Gastroesophageal sphincter (tissue), 4 donors: ENCODE data around the gene UIMC1. TPM values are rescaled to one million over a fixed set of nuclear protein-coding genes. Genes with fewer than 3 reads are reported as not detected.
A peak's percentile ranks its signal among the peaks of the same experiment; 100 is the strongest.

Experiments
- ATAC-seq: fragments of 150-250 bp; one replicate; pipeline ENCODE4 v1.9.1; 2016; ENCODE audit warnings: mild to moderate bottlenecking, moderate library complexity
- H3K27ac ChIP-seq, 4 donors: fragments of 200-600 bp; sonication (generic) in 3 of 4; 1 replicate in 3 of 4; 2 replicates in 1 of 4; pipeline ENCODE4 v1.5.1; 2016 to 2019
- H3K27me3 ChIP-seq: fragments of 200-600 bp; sonication (generic); one replicate; pipeline ENCODE4 v1.5.1; 2019
- H3K36me3 ChIP-seq, 2 donors: fragments of 200-600 bp; sonication (generic); one replicate each; pipeline ENCODE4 v1.5.1; 2019; ENCODE audit warnings: control low read depth in 1 of 2
- H3K4me1 ChIP-seq, 3 donors: fragments of 200-600 bp; sonication (generic); 1 replicate in 2 of 3; 2 replicates in 1 of 3; pipeline ENCODE4 v1.5.1; 2016 to 2019; ENCODE audit warnings: control low read depth in 2 of 3
- H3K4me3 ChIP-seq, 2 donors: fragments of 200-600 bp; sonication (generic); one replicate each; pipeline ENCODE4 v1.5.1; 2019; ENCODE audit warnings: mild to moderate bottlenecking in 1 of 2, moderate library complexity in 1 of 2
- H3K9me3 ChIP-seq, 3 donors: fragments of 200-600 bp; sonication (generic); one replicate each; pipeline ENCODE4 v1.5.1; 2017 to 2019; ENCODE audit warnings: control low read depth in 2 of 3
- CTCF ChIP-seq, 4 experiments: fragments of 200-600 bp in 2 of 4; fragments of 450-650 bp in 2 of 4; sonication (generic) in 1 of 4; IDR thresholded peaks; one replicate each; pipeline ENCODE4 v1.5.1; 2017 to 2019; ENCODE audit warnings: antibody characterized with exemption in 4 of 4, mild to moderate bottlenecking in 2 of 4, moderate library complexity in 2 of 4
- EP300 ChIP-seq: sonication (generic); formaldehyde crosslinking; IDR thresholded peaks from one replicate; pipeline ENCODE4 v1.6.1; 2017; ENCODE audit warnings: antibody characterized with exemption, mild to moderate bottlenecking
- POLR2A ChIP-seq, 2 donors: fragments of 450-650 bp; IDR thresholded peaks; one replicate each; pipeline ENCODE4 v1.6.1; 2017; ENCODE audit warnings: antibody characterized with exemption in 2 of 2, mild to moderate bottlenecking in 2 of 2, moderate library complexity in 1 of 2
- POLR2AphosphoS5 ChIP-seq: sonication (generic); formaldehyde crosslinking; IDR thresholded peaks from one replicate; pipeline ENCODE4 v1.6.1; 2017; ENCODE audit warnings: antibody characterized with exemption
- WGBS, 2 donors: methylation state at CpG; one replicate each; pipeline ENCODE4 v1.1.5; 2018; ENCODE audit warnings: low coverage in 1 of 2; 5-methylcytosine and 5-hydroxymethylcytosine counted together
- total RNA-seq, 4 donors: library from RNA; depleted of rRNA; stranded (reverse); fragments of >200 nt; gene quantifications; one replicate each; pipeline ENCODE4 v1.1.0, GENCODE V29; 2016

UIMC1 gene
- total RNA-seq, 4 donors from 2014 or later = 37.9 to 50.6 (median 44.7) TPM

DNA sequence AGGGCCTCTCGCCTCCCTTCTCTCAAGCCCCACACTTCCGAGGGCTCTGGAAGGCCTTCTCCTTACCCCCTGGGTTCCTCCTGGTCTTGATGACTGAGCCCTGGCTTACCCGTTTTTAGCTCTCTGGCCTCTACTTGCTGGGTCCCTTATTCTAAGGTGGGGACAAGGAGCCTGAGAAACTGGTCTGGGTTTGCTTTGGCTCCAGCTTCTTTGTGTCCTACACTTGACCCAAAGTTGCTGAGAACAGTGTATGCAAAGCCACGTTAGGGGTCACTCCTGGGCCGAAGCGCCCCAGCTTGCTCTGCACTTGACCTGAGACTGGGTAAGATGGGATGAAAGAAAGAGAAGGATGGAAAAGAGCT lies 16.7 kb upstream of the UIMC1 start:
- H3K27ac ChIP-seq = peak overlapping the region; percentile 73 to 94 (median 90)
- no peaks in the 10 kb centered on the region for H3K9me3 ChIP-seq
- peaks cover 0 to 5% of the 10 kb centered on the region in 2 donors for H3K36me3 ChIP-seq
- TF ChIP-seq EP300 = no peak
- no peak for TF ChIP-seq POLR2AphosphoS5
- no peak for TF ChIP-seq POLR2A (IDR thresholded peaks at IDR 0.05)
- no peak for TF ChIP-seq CTCF (IDR thresholded peaks at IDR 0.05)
- 9% methylated on average over 6 of the region's 6 CpGs; no CpG with 5 or more reads in 1 of the 2 donors for WGBS, 2 donors
- no peaks in the 10 kb centered on the region for H3K27me3 ChIP-seq
- peaks cover 0 to 36% (median 8%) of the 10 kb centered on the region in 3 donors for H3K4me1 ChIP-seq
- peak overlapping the region; percentile 79 to 87 for H3K4me3 ChIP-seq
- ATAC-seq = peak; percentile 5

GRCh38 chr5:177022386-177023302 lies 16.1 kb upstream of the UIMC1 start, which contains the start of gene ZNF346:
Gene ZNF346, plus strand, starts transcription at chr5:177022696. Its CDS starts 43 bp downstream, at chr5:177022739.
- peak; percentile 93 for ATAC-seq
- peak; percentile 55 to 62 for TF ChIP-seq POLR2A (IDR thresholded peaks at IDR 0.05)
- no peak for TF ChIP-seq EP300
- TF ChIP-seq CTCF (IDR thresholded peaks at IDR 0.05) = peak in 3 of 4 experiments; percentile 52 to 71 (median 59)
- TF ChIP-seq POLR2AphosphoS5 = peak; percentile 27
- Histone ChIP-seq H3K27ac (peak within 1 kb of the TSS; percentile 73 to 94 (median 90)), H3K36me3 (peaks cover 0 to 5% of the 10 kb centered on the region in 2 donors), H3K4me3 (peak within 1 kb of the TSS; percentile 79 to 87), H3K27me3 (no peaks in the 10 kb centered on the region), H3K4me1 (peaks cover 0 to 36% (median 8%) of the 10 kb centered on the region in 3 donors), H3K9me3 (no peaks in the 10 kb centered on the region)
- 0% methylated on average over 12 to 26 of the region's 77 CpGs for WGBS, 2 donors

- no peak for ATAC-seq
- 88 to 91% methylated on average over 1 to 2 of the region's 2 CpGs for WGBS, 2 donors
- TF ChIP-seq CTCF (IDR thresholded peaks at IDR 0.05) = no peak
- H3K27ac ChIP-seq = no peak overlapping the region
- H3K4me1 ChIP-seq = peaks cover 0 to 32% (median 8%) of the 10 kb centered on the region in 3 donors
- no peak overlapping the region for H3K4me3 ChIP-seq
- H3K36me3 ChIP-seq = no peaks in the 10 kb centered on the region
- no peaks in the 10 kb centered on the region for H3K9me3 ChIP-seq
- H3K27me3 ChIP-seq = no peaks in the 10 kb centered on the region
Measured at GRCh38 chr5:177020033-177020432, 13.5 kb upstream of the UIMC1 start.

DNA sequence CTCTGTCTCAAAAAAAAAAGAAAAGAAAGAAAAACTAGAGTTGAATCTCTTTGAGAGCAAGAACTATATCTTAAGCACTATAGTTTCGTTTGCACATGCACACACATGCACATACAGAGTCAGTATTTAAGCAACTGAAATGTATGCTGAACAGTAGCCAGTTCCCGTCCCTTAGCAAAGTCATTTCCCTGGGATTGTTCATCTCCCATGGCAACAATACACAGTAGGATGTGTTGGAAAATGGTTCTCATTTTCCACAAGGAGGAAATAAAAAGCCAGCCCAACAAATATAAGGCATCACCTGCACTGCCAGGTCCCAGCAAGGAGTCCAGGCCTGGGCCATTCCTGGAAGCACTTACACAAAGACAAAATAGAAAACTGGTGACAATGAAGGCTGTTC lies 11.8 kb upstream of the UIMC1 start:
- no peak for TF ChIP-seq POLR2A (IDR thresholded peaks at IDR 0.05)
- no peak for TF ChIP-seq POLR2AphosphoS5
- TF ChIP-seq CTCF (IDR thresholded peaks at IDR 0.05) = no peak
- no peak for TF ChIP-seq EP300
- no peaks in the 10 kb centered on the region for H3K36me3 ChIP-seq
- no peak overlapping the region for H3K4me3 ChIP-seq
- H3K27me3 ChIP-seq = no peaks in the 10 kb centered on the region
- peaks cover 0 to 29% (median 5%) of the 10 kb centered on the region in 3 donors for H3K4me1 ChIP-seq
- 67 to 81% methylated on average over 2 of the region's 2 CpGs for WGBS, 2 donors
- H3K9me3 ChIP-seq = no peaks in the 10 kb centered on the region
- ATAC-seq = no peak
- H3K27ac ChIP-seq = no peak overlapping the region

DNA sequence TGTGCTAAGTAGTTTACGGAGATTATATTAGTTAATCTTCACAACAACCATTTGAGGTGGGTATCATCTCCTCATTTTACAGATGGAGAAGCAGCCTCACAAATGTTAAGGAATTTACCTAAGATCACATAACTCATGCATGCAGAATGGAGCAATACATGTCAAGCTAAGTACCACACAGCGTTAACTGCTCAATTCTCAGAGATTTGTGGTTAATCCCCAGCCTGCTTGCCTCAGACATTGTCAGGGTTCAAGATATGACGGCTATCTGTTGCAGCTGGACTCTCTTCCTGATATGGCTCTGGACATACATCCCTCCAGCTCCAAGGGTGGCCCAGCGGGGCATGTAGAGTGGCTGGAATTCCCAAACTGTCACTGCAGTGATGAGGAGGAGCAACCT lies 8.6 kb upstream of the UIMC1 start:
- 94 to 100% methylated on average over 2 to 4 of the region's 4 CpGs for WGBS, 2 donors
- no peaks in the 10 kb centered on the region for H3K27me3 ChIP-seq

More for the DNA sequence above, 8.6 kb upstream of the UIMC1 start:
- ATAC-seq = no peak
- no peaks in the 10 kb centered on the region for H3K36me3 ChIP-seq
- no peak overlapping the region for H3K27ac ChIP-seq
- TF ChIP-seq EP300 = no peak
- no peak for TF ChIP-seq POLR2AphosphoS5
- TF ChIP-seq POLR2A (IDR thresholded peaks at IDR 0.05) = no peak
- TF ChIP-seq CTCF (IDR thresholded peaks at IDR 0.05) = no peak
- peaks cover 0 to 19% (median 0%) of the 10 kb centered on the region in 3 donors for H3K4me1 ChIP-seq
- no peak overlapping the region for H3K4me3 ChIP-seq
- H3K9me3 ChIP-seq = no peaks in the 10 kb centered on the region
